ENCODE data around the gene CDCP1.
A peak's percentile ranks its signal among the peaks of the same experiment; 100 is the strongest.

The CDCP1 gene

GRCh38 chr3:45119824-45120358, 26.3 kb downstream of the CDCP1 start:
- no CpG with 5 or more reads among the region's 2 CpGs for WGBS, 2 donors (ENCODE audit: extremely low coverage in 2 of 2, insufficient read length in 2 of 2, insufficient replicate concordance in 1 of 2)
- Histone ChIP-seq H3K36me3 (replicated peaks in 1 of 2; ENCODE audit: control insufficient read depth in 2 of 2, insufficient read depth in 2 of 2, low read length in 2 of 2) (no peaks in the 10 kb centered on the region), H3K27ac (replicated peaks; ENCODE audit: low read length) (no peak overlapping the region), H3K4me3 (ENCODE audit: low read length in 2 of 2) (no peak overlapping the region), H2BK120ac (ENCODE audit: low read depth, low read length) (no peak overlapping the region), H3K9me3 (replicated peaks in 1 of 2; ENCODE audit: control insufficient read depth in 2 of 2, insufficient read depth in 1 of 2, low read depth in 1 of 2, low read length in 2 of 2) (no peaks in the 10 kb centered on the region), H3K23ac (ENCODE audit: low read depth, low read length, poor library complexity) (no peak overlapping the region), H2BK15ac (ENCODE audit: low read length) (no peak overlapping the region), H3K27me3 (ENCODE audit: control insufficient read depth in 3 of 3, insufficient read depth in 3 of 3, low read depth in 1 of 3, low read length in 3 of 3) (peaks cover 0 to 7% (median 0%) of the 10 kb centered on the region in 3 experiments), H3K4me1 (ENCODE audit: control insufficient read depth in 2 of 2, insufficient read depth in 1 of 2, low read depth in 1 of 2, low read length in 2 of 2) (no peaks in the 10 kb centered on the region), H3K4me2 (ENCODE audit: insufficient read depth, low read length, poor library complexity, severe bottlenecking) (no peak overlapping the region), H2AK5ac (ENCODE audit: low read depth, low read length) (no peak overlapping the region), H3K4ac (ENCODE audit: low read length) (no peak overlapping the region), H2BK5ac (ENCODE audit: low read length) (no peak overlapping the region), H4K8ac (ENCODE audit: low read depth, low read length) (no peak overlapping the region), H3K14ac (ENCODE audit: low read length) (no peak overlapping the region), H4K91ac (ENCODE audit: low read depth, low read length, poor library complexity) (no peak overlapping the region), H2AFZ (ENCODE audit: low read length) (no peak overlapping the region), H2BK12ac (ENCODE audit: low read length) (no peak overlapping the region), H3K79me1 (ENCODE audit: low read depth, low read length) (no peaks in the 10 kb centered on the region), H3K18ac (ENCODE audit: low read length) (no peak overlapping the region), H3K9ac (ENCODE audit: low read depth, low read length, poor library complexity) (no peak overlapping the region)
- no peak for DNase-seq (ENCODE audit: low spot score)

GRCh38 chr3:45119376-45119775, 26.8 kb downstream of the CDCP1 start:
- Histone ChIP-seq H3K18ac (ENCODE audit: low read length) (no peak overlapping the region), H3K27ac (replicated peaks; ENCODE audit: low read length) (no peak overlapping the region), H3K9ac (ENCODE audit: low read depth, low read length, poor library complexity) (no peak overlapping the region), H3K36me3 (replicated peaks in 1 of 2; ENCODE audit: control insufficient read depth in 2 of 2, insufficient read depth in 2 of 2, low read length in 2 of 2) (no peaks in the 10 kb centered on the region), H4K91ac (ENCODE audit: low read depth, low read length, poor library complexity) (no peak overlapping the region), H2BK12ac (ENCODE audit: low read length) (no peak overlapping the region), H3K4me1 (ENCODE audit: control insufficient read depth in 2 of 2, insufficient read depth in 1 of 2, low read depth in 1 of 2, low read length in 2 of 2) (no peaks in the 10 kb centered on the region), H3K27me3 (ENCODE audit: control insufficient read depth in 3 of 3, insufficient read depth in 3 of 3, low read depth in 1 of 3, low read length in 3 of 3) (peaks cover 0 to 2% (median 0%) of the 10 kb centered on the region in 3 experiments), H3K23ac (ENCODE audit: low read depth, low read length, poor library complexity) (no peak overlapping the region), H3K79me1 (ENCODE audit: low read depth, low read length) (no peaks in the 10 kb centered on the region), H2BK5ac (ENCODE audit: low read length) (no peak overlapping the region), H3K4ac (ENCODE audit: low read length) (no peak overlapping the region), H2BK15ac (ENCODE audit: low read length) (no peak overlapping the region), H2BK120ac (ENCODE audit: low read depth, low read length) (no peak overlapping the region), H3K14ac (ENCODE audit: low read length) (no peak overlapping the region), H3K9me3 (replicated peaks in 1 of 2; ENCODE audit: control insufficient read depth in 2 of 2, insufficient read depth in 1 of 2, low read depth in 1 of 2, low read length in 2 of 2) (no peaks in the 10 kb centered on the region), H2AFZ (ENCODE audit: low read length) (no peak overlapping the region), H2AK5ac (ENCODE audit: low read depth, low read length) (no peak overlapping the region), H3K4me3 (ENCODE audit: low read length in 2 of 2) (no peak overlapping the region), H3K4me2 (ENCODE audit: insufficient read depth, low read length, poor library complexity, severe bottlenecking) (no peak overlapping the region), H4K8ac (ENCODE audit: low read depth, low read length) (no peak overlapping the region)
- no peak for DNase-seq (ENCODE audit: low spot score)
- WGBS, 2 donors (ENCODE audit: extremely low coverage in 2 of 2, insufficient read length in 2 of 2, insufficient replicate concordance in 1 of 2), result no CpG with 5 or more reads among the region's 4 CpGs

- Histone ChIP-seq H3K14ac (ENCODE audit: low read length) (no peak overlapping the region), H3K79me1 (ENCODE audit: low read depth, low read length) (no peaks in the 10 kb centered on the region), H3K4me3 (ENCODE audit: low read length in 2 of 2) (no peak overlapping the region), H3K18ac (ENCODE audit: low read length) (no peak overlapping the region), H3K4ac (ENCODE audit: low read length) (no peak overlapping the region), H3K4me1 (ENCODE audit: control insufficient read depth in 2 of 2, insufficient read depth in 1 of 2, low read depth in 1 of 2, low read length in 2 of 2) (no peaks in the 10 kb centered on the region), H3K9me3 (replicated peaks in 1 of 2; ENCODE audit: control insufficient read depth in 2 of 2, insufficient read depth in 1 of 2, low read depth in 1 of 2, low read length in 2 of 2) (no peaks in the 10 kb centered on the region), H2BK120ac (ENCODE audit: low read depth, low read length) (no peak overlapping the region), H2AK5ac (ENCODE audit: low read depth, low read length) (no peak overlapping the region), H4K91ac (ENCODE audit: low read depth, low read length, poor library complexity) (no peak overlapping the region), H2BK5ac (ENCODE audit: low read length) (no peak overlapping the region), H3K27me3 (ENCODE audit: control insufficient read depth in 3 of 3, insufficient read depth in 3 of 3, low read depth in 1 of 3, low read length in 3 of 3) (no peaks in the 10 kb centered on the region), H3K36me3 (replicated peaks in 1 of 2; ENCODE audit: control insufficient read depth in 2 of 2, insufficient read depth in 2 of 2, low read length in 2 of 2) (no peaks in the 10 kb centered on the region), H3K23ac (ENCODE audit: low read depth, low read length, poor library complexity) (no peak overlapping the region), H4K8ac (ENCODE audit: low read depth, low read length) (no peak overlapping the region), H3K27ac (replicated peaks; ENCODE audit: low read length) (no peak overlapping the region), H3K9ac (ENCODE audit: low read depth, low read length, poor library complexity) (no peak overlapping the region), H2BK15ac (ENCODE audit: low read length) (no peak overlapping the region), H2AFZ (ENCODE audit: low read length) (peak overlapping the region; percentile 1), H3K4me2 (ENCODE audit: insufficient read depth, low read length, poor library complexity, severe bottlenecking) (no peak overlapping the region), H2BK12ac (ENCODE audit: low read length) (no peak overlapping the region)
- DNase-seq (ENCODE audit: low spot score), result no peak
- WGBS, 2 donors (ENCODE audit: extremely low coverage in 2 of 2, insufficient read length in 2 of 2, insufficient replicate concordance in 1 of 2), result no CpG with 5 or more reads among the region's 2 CpGs
These were observed 27.5 kb downstream of the CDCP1 start for GRCh38 chr3:45118615-45119071.

GRCh38 chr3:45116350-45116749, 29.8 kb downstream of the CDCP1 start:
- no peak overlapping the region for H3K4me3 ChIP-seq (ENCODE audit: low read length in 2 of 2)
- no peaks in the 10 kb centered on the region for H3K27me3 ChIP-seq (ENCODE audit: control insufficient read depth in 3 of 3, insufficient read depth in 3 of 3, low read depth in 1 of 3, low read length in 3 of 3)
- H3K18ac ChIP-seq (ENCODE audit: low read length), result no peak overlapping the region
- WGBS, 2 donors (ENCODE audit: extremely low coverage in 2 of 2, insufficient read length in 2 of 2, insufficient replicate concordance in 1 of 2), result no CpG with 5 or more reads among the region's 4 CpGs
- H3K9me3 ChIP-seq (replicated peaks in 1 of 2; ENCODE audit: control insufficient read depth in 2 of 2, insufficient read depth in 1 of 2, low read depth in 1 of 2, low read length in 2 of 2), result no peaks in the 10 kb centered on the region
- no peak overlapping the region for H4K8ac ChIP-seq (ENCODE audit: low read depth, low read length)
- no peak overlapping the region for H3K23ac ChIP-seq (ENCODE audit: low read depth, low read length, poor library complexity)
- H3K4ac ChIP-seq (ENCODE audit: low read length), result no peak overlapping the region
- no peaks in the 10 kb centered on the region for H3K36me3 ChIP-seq (replicated peaks in 1 of 2; ENCODE audit: control insufficient read depth in 2 of 2, insufficient read depth in 2 of 2, low read length in 2 of 2)
- no peak overlapping the region for H4K91ac ChIP-seq (ENCODE audit: low read depth, low read length, poor library complexity)
- H2AK5ac ChIP-seq (ENCODE audit: low read depth, low read length), result no peak overlapping the region
- H2BK120ac ChIP-seq (ENCODE audit: low read depth, low read length), result no peak overlapping the region
- H2BK15ac ChIP-seq (ENCODE audit: low read length), result no peak overlapping the region
- no peak overlapping the region for H3K27ac ChIP-seq (replicated peaks; ENCODE audit: low read length)
- no peaks in the 10 kb centered on the region for H3K79me1 ChIP-seq (ENCODE audit: low read depth, low read length)
- H3K4me2 ChIP-seq (ENCODE audit: insufficient read depth, low read length, poor library complexity, severe bottlenecking), result no peak overlapping the region
- no peak overlapping the region for H3K14ac ChIP-seq (ENCODE audit: low read length)
- H2AFZ ChIP-seq (ENCODE audit: low read length), result no peak overlapping the region
- no peaks in the 10 kb centered on the region for H3K4me1 ChIP-seq (ENCODE audit: control insufficient read depth in 2 of 2, insufficient read depth in 1 of 2, low read depth in 1 of 2, low read length in 2 of 2)
- H2BK5ac ChIP-seq (ENCODE audit: low read length), result no peak overlapping the region
- H3K9ac ChIP-seq (ENCODE audit: low read depth, low read length, poor library complexity), result no peak overlapping the region
- DNase-seq (ENCODE audit: low spot score), result no peak
- no peak overlapping the region for H2BK12ac ChIP-seq (ENCODE audit: low read length)

Measured in neuronal stem cell (in vitro differentiated cells).